IMR-90 (cell line): Measurements from ENCODE around the gene RFK. TPM values are rescaled to one million over a fixed set of nuclear protein-coding genes. Genes with fewer than 3 reads are reported as not detected.

Source experiments
- ATAC-seq: fragments of 200-7000 bp; cut with Tn5 transposase; 2 replicates; pipeline ENCODE4 v1.9.1; 2020; ENCODE audit warnings: low read depth, mild to moderate bottlenecking, moderate library complexity
- BruUV-seq: library from RNA; stranded (reverse); fragments of 400-500 nt; replicated peaks from 2 replicates; lab custom pipeline; 2021; lab: Mats Ljungman, UMichigan
- CTCF ChIA-PET: fragments of 300-600 bp; formaldehyde crosslinking; extraction: SDS; loops from one replicate; lab custom pipeline; 2021; ENCODE audit warnings: antibody characterized with exemption; lab: Yijun Ruan, JAX
- POLR2A ChIA-PET: fragments of 300-600 bp; sonication (Branson Sonifier 250); formaldehyde crosslinking; loops from one replicate; lab custom pipeline; 2022; ENCODE audit warnings: antibody characterized with exemption; ENCODE audit not compliant: unreplicated experiment; lab: Charles Lee
- DNase-seq: peaks from one replicate; pipeline ENCODE4 v3.0.0; 2013
- H2AFZ ChIP-seq: replicated peaks from 2 replicates; pipeline ENCODE3; 2013; ENCODE audit warnings: low read length, mild to moderate bottlenecking; ENCODE audit not compliant: poor library complexity
- H2AK5ac ChIP-seq: 2 replicates; pipeline ENCODE4 v1.6.1; 2013; ENCODE audit warnings: low read depth, low read length, inconsistent platforms
- H2AK9ac ChIP-seq: replicated peaks from 2 replicates; pipeline ENCODE3; 2013; ENCODE audit warnings: mild to moderate bottlenecking, low read depth, low read length, moderate library complexity; ENCODE audit not compliant: poor library complexity
- H2BK120ac ChIP-seq: 2 replicates; pipeline ENCODE4 v1.6.1; 2013; ENCODE audit warnings: low read depth, low read length, inconsistent platforms
- H2BK15ac ChIP-seq: 3 replicates; pipeline ENCODE4 v1.6.1; 2013; ENCODE audit warnings: low read depth, low read length, inconsistent platforms
- H2BK20ac ChIP-seq: 2 replicates; pipeline ENCODE4 v1.6.1; 2013; ENCODE audit warnings: low read depth, mild to moderate bottlenecking, inconsistent platforms, low read length, moderate library complexity
- H2BK5ac ChIP-seq: 2 replicates; pipeline ENCODE4 v1.6.1; 2013; ENCODE audit warnings: mild to moderate bottlenecking, low read depth, low read length, inconsistent platforms; ENCODE audit not compliant: poor library complexity, severe bottlenecking
- H3K14ac ChIP-seq: replicated peaks from 2 replicates; pipeline ENCODE4 v1.6.1; 2013; ENCODE audit warnings: low read depth, low read length, inconsistent platforms
- H3K18ac ChIP-seq: 2 replicates; pipeline ENCODE4 v1.6.1; 2013; ENCODE audit warnings: low read depth, low read length, control low read depth
- H3K23ac ChIP-seq: 2 replicates; pipeline ENCODE4 v1.6.1; 2013; ENCODE audit warnings: low read depth, low read length, inconsistent platforms
- H3K27ac ChIP-seq: 2 replicates; pipeline ENCODE4 v1.5.1; 2013; ENCODE audit warnings: mild to moderate bottlenecking, control low read depth, low read length; ENCODE audit not compliant: insufficient read depth
- H3K27me3 ChIP-seq: 2 replicates; pipeline ENCODE4 v1.6.1; 2013; ENCODE audit warnings: low read length; ENCODE audit not compliant: control insufficient read depth, insufficient read depth
- H3K36me3 ChIP-seq: 2 replicates; pipeline ENCODE4 v1.6.1; 2013; ENCODE audit warnings: low read length, mixed read lengths; ENCODE audit not compliant: control insufficient read depth, insufficient read depth
- H3K4ac ChIP-seq: 2 replicates; pipeline ENCODE4 v1.6.1; 2013; ENCODE audit warnings: low read depth, low read length, inconsistent platforms
- H3K4me1 ChIP-seq: 2 replicates; pipeline ENCODE4 v1.6.1; 2013; ENCODE audit warnings: low read length, mixed read lengths; ENCODE audit not compliant: control insufficient read depth, insufficient read depth
- H3K4me2 ChIP-seq: 2 replicates; pipeline ENCODE4 v1.6.1; 2013; ENCODE audit warnings: low read depth, mild to moderate bottlenecking, control low read depth, low read length, moderate library complexity
- H3K4me3 ChIP-seq: 2 replicates; pipeline ENCODE4 v1.5.1; 2013; ENCODE audit warnings: low read depth, mild to moderate bottlenecking, control low read depth, low read length, moderate library complexity; ENCODE audit not compliant: insufficient read depth
- H3K56ac ChIP-seq: 2 replicates; pipeline ENCODE4 v1.6.1; 2013; ENCODE audit warnings: low read length, inconsistent platforms; ENCODE audit not compliant: insufficient read depth; ENCODE audit errors: extremely low read depth
- H3K79me1 ChIP-seq, 2 experiments: 2 replicates each; pipeline ENCODE4 v1.6.1; 2013; ENCODE audit warnings: low read length in 2 of 2, inconsistent platforms in 1 of 2, low read depth in 1 of 2
- H3K9ac ChIP-seq: 2 replicates; pipeline ENCODE4 v1.6.1; 2013; ENCODE audit warnings: low read depth, low read length, control low read depth
- H3K9me1 ChIP-seq: 2 replicates; pipeline ENCODE4 v1.6.1; 2013; ENCODE audit warnings: low read length, inconsistent platforms; ENCODE audit not compliant: insufficient read depth
- H3K9me3 ChIP-seq: 2 replicates; pipeline ENCODE4 v1.6.1; 2013; ENCODE audit warnings: low read length; ENCODE audit not compliant: control insufficient read depth, insufficient read depth
- H4K20me1 ChIP-seq: 2 replicates; pipeline ENCODE4 v1.6.1; 2013; ENCODE audit warnings: low read length, inconsistent platforms; ENCODE audit not compliant: insufficient read depth
- H4K5ac ChIP-seq: 2 replicates; pipeline ENCODE4 v1.6.1; 2013; ENCODE audit warnings: mild to moderate bottlenecking, low read depth, low read length, control low read depth
- H4K8ac ChIP-seq, 2 experiments: 2 replicates each; pipeline ENCODE4 v1.6.1; 2013; ENCODE audit warnings: low read depth in 2 of 2, low read length in 2 of 2, control low read depth in 1 of 2, inconsistent platforms in 1 of 2
- H4K91ac ChIP-seq: 2 replicates; pipeline ENCODE4 v1.6.1; 2013; ENCODE audit warnings: low read depth, low read length, inconsistent platforms; ENCODE audit not compliant: insufficient read depth
- BHLHE40 ChIP-seq: fragments of 150-350 bp; IDR thresholded peaks from 2 replicates; pipeline ENCODE4 v1.6.1; 2016; ENCODE audit warnings: mild to moderate bottlenecking, low read depth, low read length
- MAZ ChIP-seq: IDR thresholded peaks from 2 replicates; pipeline ENCODE4 v1.6.1; 2012; ENCODE audit warnings: low read depth, mild to moderate bottlenecking, low read length, improper control_type of control experiment, moderate library complexity, borderline replicate concordance
- MXI1 ChIP-seq: IDR thresholded peaks from 2 replicates; pipeline ENCODE4 v1.6.1; 2012; ENCODE audit warnings: low read depth, mild to moderate bottlenecking, low read length, moderate library complexity, borderline replicate concordance
- NFE2L2 ChIP-seq: fragments of 150-350 bp; IDR thresholded peaks from 2 replicates; pipeline ENCODE4 v1.6.1; 2016; ENCODE audit warnings: low read depth, mild to moderate bottlenecking, low read length
- POLR2A ChIP-seq: IDR thresholded peaks from 2 replicates; pipeline ENCODE4 v1.6.1; 2012; ENCODE audit warnings: mild to moderate bottlenecking, low read depth, low read length
- RAD21 ChIP-seq: IDR thresholded peaks from 2 replicates; pipeline ENCODE4 v1.6.1; 2012; ENCODE audit warnings: low read length, improper control_type of control experiment
- RFX5 ChIP-seq: IDR thresholded peaks from 2 replicates; pipeline ENCODE4 v1.8.0; 2012; ENCODE audit warnings: low read depth, mild to moderate bottlenecking, low read length, moderate library complexity
- WGBS, 2 experiments: methylation state at CpG; one replicate each; pipeline versions ENCODE4 v1.1.5 to v1.1.7; 2013; ENCODE audit warnings: missing lambda C conversion rate in 2 of 2; ENCODE audit not compliant: insufficient read length in 1 of 2; ENCODE audit errors: extremely low coverage in 2 of 2; 5-methylcytosine and 5-hydroxymethylcytosine counted together
- dilution Hi-C: fragments of 300-500 bp; cut with HindIII; formaldehyde crosslinking; loops from one replicate; pipeline ENCODE4 v1.14.3; 2018; ENCODE audit warnings: low sequenced_read_pairs; ENCODE audit not compliant: unreplicated experiment
- in situ Hi-C: fragments of 300-500 bp; cut with MboI; formaldehyde crosslinking; loops from 3 replicates; pipeline ENCODE4 v1.14.3; 2019; ENCODE audit warnings: low sequenced_read_pairs, inconsistent platforms, mixed read lengths
- intact Hi-C: fragments of 100-400 bp; cut with micrococcal nuclease; formaldehyde crosslinking; loops from 2 replicates; pipeline ENCODE4 v1.10.0; 2022
- polyA plus RNA-seq, 3 experiments: library from polyadenylated mRNA; depleted of rRNA; stranded (reverse); fragments of >200 nt; gene quantifications; 2 replicates each; pipeline ENCODE4 v1.2.3, GENCODE V29; 2012; ENCODE audit warnings: low replicate concordance in 1 of 3
- total RNA-seq: library from RNA; depleted of rRNA; stranded (reverse); fragments of >200 nt; gene quantifications from 2 replicates; pipeline ENCODE4 v1.2.3, GENCODE V29; 2012
- TF ChIP-seq, protein P1 (sequence below): fragments of 150-350 bp; IDR thresholded peaks from 2 replicates; pipeline ENCODE4 v1.6.1; 2016; ENCODE audit warnings: low read depth, mild to moderate bottlenecking, low read length, moderate library complexity, borderline replicate concordance
- TF ChIP-seq, protein P2 (sequence below): conservative IDR thresholded peaks from 2 replicates; pipeline ENCODE4 v1.5.1; 2012; ENCODE audit warnings: mild to moderate bottlenecking, low read depth, low read length, improper control_type of control experiment
- TF ChIP-seq, protein P3 (sequence below): fragments of 150-350 bp; IDR thresholded peaks from 2 replicates; pipeline ENCODE4 v1.6.1; 2017; ENCODE audit warnings: mild to moderate bottlenecking, antibody characterized with exemption, low read length, low read depth

RFK gene
- total and polyA plus RNA-seq, 2 of the 4 experiments (the other 2 are of a cell fraction): 10.3 to 13.8 TPM

DNA sequence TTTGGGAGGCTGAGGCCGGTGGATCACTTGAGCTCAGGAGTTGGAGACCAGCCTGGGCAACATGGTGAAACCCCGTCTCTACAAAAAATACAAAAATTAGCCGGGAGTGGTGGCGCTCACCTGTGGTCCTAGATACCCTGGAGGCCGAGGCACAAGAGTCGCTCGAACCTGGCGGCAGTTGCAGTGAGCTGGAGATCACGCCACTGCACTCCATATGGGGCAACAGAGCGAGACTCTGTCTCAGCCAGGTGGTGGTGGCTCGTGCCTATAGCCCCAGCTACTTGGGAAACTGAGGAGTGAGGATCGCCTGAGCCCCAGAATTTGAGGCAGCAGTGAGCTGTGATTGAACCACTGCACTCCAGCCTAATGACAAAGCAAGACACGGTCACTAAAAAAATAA, 2.4 kb upstream of the RFK start:
- Histone ChIP-seq H3K9me3 (no peaks in the 10 kb centered on the region), H4K5ac (no peak overlapping the region), H3K18ac (no peak overlapping the region), H3K4me2 (no peak overlapping the region), H2AK5ac (no peak overlapping the region), H3K9me1 (peaks cover 3% of the 10 kb centered on the region; the same call in 1 of the 2 replicates), H3K9ac (no peak overlapping the region), H3K23ac (no peak overlapping the region), H4K20me1 (no peaks in the 10 kb centered on the region), H3K4me1 (peaks cover 6% of the 10 kb centered on the region), H4K8ac (no peak overlapping the region), H3K27me3 (no peaks in the 10 kb centered on the region), H3K4ac (no peak overlapping the region), H3K36me3 (no peaks in the 10 kb centered on the region), H2AFZ (no peak overlapping the region), H3K4me3 (no peak overlapping the region), H2BK15ac (no peak overlapping the region), H3K27ac (no peak overlapping the region), H2BK20ac (no peak overlapping the region), H4K91ac (no peak overlapping the region), H3K56ac (no peak overlapping the region), H2AK9ac (no peak overlapping the region), H3K79me1 (peaks cover 6 to 15% of the 10 kb centered on the region in 2 experiments), H3K14ac (no peak overlapping the region), H2BK120ac (no peak overlapping the region), H2BK5ac (no peak overlapping the region)
- intact Hi-C loops: no loop called here
- ChIA-PET CTCF (no interaction called here), POLR2A (no interaction called here)
- BruUV-seq: no TSS peak
- DNase-seq: no peak
- TF ChIP-seq MAZ: no peak
- TF ChIP-seq POLR2A: no peak
- TF ChIP-seq, protein P1, sequence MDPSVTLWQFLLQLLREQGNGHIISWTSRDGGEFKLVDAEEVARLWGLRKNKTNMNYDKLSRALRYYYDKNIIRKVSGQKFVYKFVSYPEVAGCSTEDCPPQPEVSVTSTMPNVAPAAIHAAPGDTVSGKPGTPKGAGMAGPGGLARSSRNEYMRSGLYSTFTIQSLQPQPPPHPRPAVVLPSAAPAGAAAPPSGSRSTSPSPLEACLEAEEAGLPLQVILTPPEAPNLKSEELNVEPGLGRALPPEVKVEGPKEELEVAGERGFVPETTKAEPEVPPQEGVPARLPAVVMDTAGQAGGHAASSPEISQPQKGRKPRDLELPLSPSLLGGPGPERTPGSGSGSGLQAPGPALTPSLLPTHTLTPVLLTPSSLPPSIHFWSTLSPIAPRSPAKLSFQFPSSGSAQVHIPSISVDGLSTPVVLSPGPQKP: no peak
- TF ChIP-seq NFE2L2: no peak
- TF ChIP-seq RAD21: no peak
- TF ChIP-seq MXI1: no peak
- TF ChIP-seq, protein P2, sequence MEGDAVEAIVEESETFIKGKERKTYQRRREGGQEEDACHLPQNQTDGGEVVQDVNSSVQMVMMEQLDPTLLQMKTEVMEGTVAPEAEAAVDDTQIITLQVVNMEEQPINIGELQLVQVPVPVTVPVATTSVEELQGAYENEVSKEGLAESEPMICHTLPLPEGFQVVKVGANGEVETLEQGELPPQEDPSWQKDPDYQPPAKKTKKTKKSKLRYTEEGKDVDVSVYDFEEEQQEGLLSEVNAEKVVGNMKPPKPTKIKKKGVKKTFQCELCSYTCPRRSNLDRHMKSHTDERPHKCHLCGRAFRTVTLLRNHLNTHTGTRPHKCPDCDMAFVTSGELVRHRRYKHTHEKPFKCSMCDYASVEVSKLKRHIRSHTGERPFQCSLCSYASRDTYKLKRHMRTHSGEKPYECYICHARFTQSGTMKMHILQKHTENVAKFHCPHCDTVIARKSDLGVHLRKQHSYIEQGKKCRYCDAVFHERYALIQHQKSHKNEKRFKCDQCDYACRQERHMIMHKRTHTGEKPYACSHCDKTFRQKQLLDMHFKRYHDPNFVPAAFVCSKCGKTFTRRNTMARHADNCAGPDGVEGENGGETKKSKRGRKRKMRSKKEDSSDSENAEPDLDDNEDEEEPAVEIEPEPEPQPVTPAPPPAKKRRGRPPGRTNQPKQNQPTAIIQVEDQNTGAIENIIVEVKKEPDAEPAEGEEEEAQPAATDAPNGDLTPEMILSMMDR: no peak
- TF ChIP-seq, protein P3, sequence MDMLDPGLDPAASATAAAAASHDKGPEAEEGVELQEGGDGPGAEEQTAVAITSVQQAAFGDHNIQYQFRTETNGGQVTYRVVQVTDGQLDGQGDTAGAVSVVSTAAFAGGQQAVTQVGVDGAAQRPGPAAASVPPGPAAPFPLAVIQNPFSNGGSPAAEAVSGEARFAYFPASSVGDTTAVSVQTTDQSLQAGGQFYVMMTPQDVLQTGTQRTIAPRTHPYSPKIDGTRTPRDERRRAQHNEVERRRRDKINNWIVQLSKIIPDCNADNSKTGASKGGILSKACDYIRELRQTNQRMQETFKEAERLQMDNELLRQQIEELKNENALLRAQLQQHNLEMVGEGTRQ: no peak
- TF ChIP-seq RFX5: no peak
- TF ChIP-seq BHLHE40: no peak
- dilution Hi-C loops: no loop called here
- in situ Hi-C loops: no loop called here
- no peak for ATAC-seq
- 91% methylated on average over 9 of the region's 13 CpGs; no CpG with 5 or more reads in 1 of the 2 experiments for WGBS, 2 experiments
